Glutamatergic neuron (in vitro differentiated cells): ENCODE measurements around the gene TRAIP. TPM values are rescaled to one million over a fixed set of nuclear protein-coding genes. Genes with fewer than 3 reads are reported as not detected.
"Not testable (repeated sequence)": the region's sequence is repeated elsewhere in the genome, so short reads cannot be mapped to it uniquely, and the experiment has no call there.

Experiments
- DNase-seq: peaks from one replicate; pipeline ENCODE4 v3.0.0; 2022
- H3K27ac Mint-ChIP-seq: one replicate; pipeline ENCODE4 v1.8.0; 2020; ENCODE audit warnings: mild to moderate bottlenecking, mixed read lengths, inconsistent platforms; ENCODE audit not compliant: unreplicated experiment
- H3K27me3 Mint-ChIP-seq: one replicate; pipeline ENCODE4 v1.8.0; 2020; ENCODE audit warnings: mild to moderate bottlenecking, moderate library complexity, mixed read lengths, inconsistent platforms; ENCODE audit not compliant: unreplicated experiment
- H3K36me3 Mint-ChIP-seq: one replicate; pipeline ENCODE4 v1.8.0; 2020; ENCODE audit warnings: mild to moderate bottlenecking, mixed read lengths, inconsistent platforms; ENCODE audit not compliant: unreplicated experiment
- H3K4me1 Mint-ChIP-seq: one replicate; pipeline ENCODE4 v1.8.0; 2020; ENCODE audit warnings: mild to moderate bottlenecking, low read depth, mixed read lengths, inconsistent platforms; ENCODE audit not compliant: unreplicated experiment
- H3K4me3 Mint-ChIP-seq: one replicate; pipeline ENCODE4 v1.8.0; 2020; ENCODE audit warnings: mild to moderate bottlenecking, mixed read lengths, inconsistent platforms; ENCODE audit not compliant: unreplicated experiment
- H3K9me3 Mint-ChIP-seq: one replicate; pipeline ENCODE4 v1.8.0; 2020; ENCODE audit warnings: mild to moderate bottlenecking, moderate library complexity, mixed read lengths, inconsistent platforms; ENCODE audit not compliant: unreplicated experiment
- total RNA-seq: library from RNA; stranded (reverse); fragmentation: NEBNext Ultra II Directional; extraction: Animal tissue kit (Norgen Biotek cat#: 25700); gene quantifications from one replicate; pipeline ENCODE4 v1.2.1, GENCODE V29; 2021; ENCODE audit not compliant: unreplicated experiment
- TF ChIP-seq, protein P1 (sequence below): fragments of 200-600 bp; sonication (generic); IDR thresholded peaks from one replicate; pipeline ENCODE4 v1.5.0; 2021; ENCODE audit not compliant: partially characterized antibody, unreplicated experiment

The TRAIP gene
- total RNA-seq, 1 donor from 2014 or later: 11.3 TPM

DNA sequence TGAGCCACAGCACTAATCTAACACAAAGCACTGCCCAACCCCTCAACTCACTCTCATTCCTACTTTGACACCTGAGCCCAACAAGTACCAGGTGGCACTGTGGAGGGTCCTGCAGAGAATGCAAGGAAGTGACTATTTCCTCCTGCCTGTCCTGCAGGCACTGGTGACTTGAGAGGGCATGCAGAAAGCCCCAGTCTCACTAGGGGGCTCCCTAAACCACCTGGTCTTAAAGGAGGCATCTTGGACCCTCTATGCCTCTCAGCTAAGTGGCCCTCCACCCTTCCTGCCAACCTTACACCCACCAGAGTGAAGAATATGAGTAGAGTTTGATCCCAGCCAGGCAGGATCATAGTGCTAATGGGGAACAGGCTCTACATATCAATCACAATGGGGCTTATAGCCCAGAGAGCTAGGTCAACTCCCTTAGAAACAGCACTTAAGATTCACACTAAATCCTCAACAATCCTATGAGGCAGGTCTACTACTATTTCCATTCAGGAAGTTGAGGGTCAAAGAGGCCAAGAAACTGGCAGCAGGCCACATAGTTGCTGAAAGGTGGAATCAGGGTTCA lies 15.2 kb downstream of the TRAIP start:
- peaks cover 4% of the 10 kb centered on the region for H3K4me1 Mint-ChIP-seq
- peak; percentile 60 for DNase-seq
- peaks cover 4% of the 10 kb centered on the region for H3K27me3 Mint-ChIP-seq
- TF ChIP-seq, protein P1, sequence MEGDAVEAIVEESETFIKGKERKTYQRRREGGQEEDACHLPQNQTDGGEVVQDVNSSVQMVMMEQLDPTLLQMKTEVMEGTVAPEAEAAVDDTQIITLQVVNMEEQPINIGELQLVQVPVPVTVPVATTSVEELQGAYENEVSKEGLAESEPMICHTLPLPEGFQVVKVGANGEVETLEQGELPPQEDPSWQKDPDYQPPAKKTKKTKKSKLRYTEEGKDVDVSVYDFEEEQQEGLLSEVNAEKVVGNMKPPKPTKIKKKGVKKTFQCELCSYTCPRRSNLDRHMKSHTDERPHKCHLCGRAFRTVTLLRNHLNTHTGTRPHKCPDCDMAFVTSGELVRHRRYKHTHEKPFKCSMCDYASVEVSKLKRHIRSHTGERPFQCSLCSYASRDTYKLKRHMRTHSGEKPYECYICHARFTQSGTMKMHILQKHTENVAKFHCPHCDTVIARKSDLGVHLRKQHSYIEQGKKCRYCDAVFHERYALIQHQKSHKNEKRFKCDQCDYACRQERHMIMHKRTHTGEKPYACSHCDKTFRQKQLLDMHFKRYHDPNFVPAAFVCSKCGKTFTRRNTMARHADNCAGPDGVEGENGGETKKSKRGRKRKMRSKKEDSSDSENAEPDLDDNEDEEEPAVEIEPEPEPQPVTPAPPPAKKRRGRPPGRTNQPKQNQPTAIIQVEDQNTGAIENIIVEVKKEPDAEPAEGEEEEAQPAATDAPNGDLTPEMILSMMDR: peak; percentile 20
- H3K27ac Mint-ChIP-seq: no peak overlapping the region
- no peaks in the 10 kb centered on the region for H3K36me3 Mint-ChIP-seq
- H3K4me3 Mint-ChIP-seq: no peak overlapping the region
- H3K9me3 Mint-ChIP-seq: peaks cover 3% of the 10 kb centered on the region

DNA sequence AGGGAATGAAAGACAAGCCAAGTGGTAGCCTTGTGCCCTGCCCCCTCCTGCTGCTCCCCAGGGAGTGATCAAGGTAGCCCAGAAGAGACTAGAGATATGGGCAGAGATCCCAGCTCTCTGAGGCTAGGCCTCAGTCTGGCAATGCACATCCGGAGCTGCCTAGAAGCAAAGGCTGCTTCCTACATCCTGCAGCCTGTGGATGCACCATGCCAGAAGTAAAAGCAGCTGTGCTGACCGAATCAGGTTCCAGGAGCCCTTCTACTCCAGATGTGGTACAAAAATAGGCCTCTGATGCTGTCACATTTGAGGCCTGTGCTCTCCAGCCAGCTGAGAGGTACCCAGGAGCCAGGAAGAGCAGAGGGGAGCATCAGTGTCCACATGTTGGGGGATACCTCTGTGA lies 16.0 kb downstream of the TRAIP start:
- Mint-ChIP-seq H3K27me3 (peaks cover 4% of the 10 kb centered on the region), H3K4me3 (no peak overlapping the region), H3K27ac (no peak overlapping the region), H3K9me3 (peaks cover 3% of the 10 kb centered on the region), H3K4me1 (peaks cover 4% of the 10 kb centered on the region), H3K36me3 (no peaks in the 10 kb centered on the region)
- no peak for DNase-seq
- TF ChIP-seq, protein P1: no peak

DNA sequence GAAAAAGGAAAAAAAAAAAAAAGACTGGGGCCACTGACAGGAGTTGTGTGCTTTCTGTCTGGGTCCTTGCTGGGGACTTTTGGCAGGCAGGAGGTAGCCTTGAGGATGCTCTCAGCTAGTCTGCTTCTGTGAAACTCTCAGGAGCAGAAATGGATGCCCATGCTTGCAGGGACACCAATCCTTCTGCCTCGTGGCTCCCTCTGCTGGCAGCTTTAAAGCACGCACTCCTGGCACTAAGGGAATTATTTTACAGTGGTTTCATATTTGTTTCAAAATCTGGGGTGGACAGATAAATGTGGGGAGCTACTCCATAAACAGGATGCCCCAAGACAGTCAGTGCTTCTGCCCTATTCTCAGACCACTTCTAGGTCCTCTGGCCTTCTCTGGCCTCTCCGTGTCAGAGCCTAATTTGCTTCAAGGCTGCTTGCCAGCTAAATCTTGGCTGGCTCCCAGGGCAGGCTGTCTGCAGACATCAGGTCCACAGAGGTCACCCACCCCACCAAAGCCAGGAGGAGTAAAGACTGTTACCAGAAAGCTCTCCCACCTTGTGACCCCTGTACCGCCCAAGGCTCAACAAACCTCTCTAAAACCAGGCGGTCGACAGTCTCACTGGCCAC lies 17.1 kb downstream of the TRAIP start:
- TF ChIP-seq, protein P1: peak; percentile 89

DNA sequence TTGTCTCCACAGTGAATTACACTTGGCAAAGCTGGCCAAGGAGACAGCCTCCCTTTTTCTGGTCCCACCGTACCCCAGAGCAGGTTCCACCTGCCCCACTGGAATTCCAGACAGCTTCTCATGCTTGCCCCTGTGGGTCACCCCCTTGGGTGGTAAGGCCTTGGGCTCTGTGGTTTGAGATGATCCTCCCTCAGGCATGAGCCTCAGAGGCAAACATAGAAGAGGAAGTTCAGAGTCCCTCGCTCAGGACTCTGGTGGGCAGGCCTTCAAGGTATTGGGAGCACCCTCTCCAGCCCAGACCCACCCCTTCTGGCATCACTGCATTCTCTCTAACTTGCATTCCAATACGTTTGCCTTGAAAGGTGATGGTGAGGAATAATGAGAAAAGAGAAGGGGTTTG lies 25.0 kb downstream of the TRAIP start:
- H3K27me3 Mint-ChIP-seq: no peaks in the 10 kb centered on the region

More for the DNA sequence above, 17.1 kb downstream of the TRAIP start:
- DNase-seq: peak; percentile 83
- H3K36me3 Mint-ChIP-seq: no peaks in the 10 kb centered on the region
- H3K9me3 Mint-ChIP-seq: peaks cover 3% of the 10 kb centered on the region
- H3K27ac Mint-ChIP-seq: no peak overlapping the region
- H3K4me3 Mint-ChIP-seq: no peak overlapping the region
- H3K27me3 Mint-ChIP-seq: peaks cover 4% of the 10 kb centered on the region
- H3K4me1 Mint-ChIP-seq: peaks cover 4% of the 10 kb centered on the region

DNA sequence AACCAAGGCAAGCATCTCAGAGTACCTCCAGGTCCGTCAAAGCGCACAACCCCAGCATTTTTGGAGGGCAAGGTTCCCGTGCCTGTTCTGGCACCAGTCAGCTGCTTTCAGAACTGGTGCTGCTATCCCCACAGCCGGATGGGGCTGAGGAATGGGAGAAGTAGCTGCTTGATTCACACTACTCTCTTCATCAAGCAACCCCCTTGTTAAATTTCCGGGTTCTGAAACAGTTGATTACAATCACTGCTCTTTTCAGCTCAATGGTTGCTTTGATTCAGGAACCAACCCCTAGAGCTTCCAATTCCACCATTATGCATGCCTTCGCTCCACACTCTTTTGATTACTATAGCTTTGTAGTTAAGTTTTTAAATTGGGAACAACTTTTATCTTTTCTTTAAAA lies 30.3 kb downstream of the TRAIP start:
- H3K27me3 Mint-ChIP-seq: no peaks in the 10 kb centered on the region
- H3K27ac Mint-ChIP-seq: no peak overlapping the region
- no peaks in the 10 kb centered on the region for H3K4me1 Mint-ChIP-seq
- DNase-seq: no peak
- TF ChIP-seq, protein P1: no peak
- H3K36me3 Mint-ChIP-seq: peaks cover 5% of the 10 kb centered on the region
- H3K9me3 Mint-ChIP-seq: no peaks in the 10 kb centered on the region
- H3K4me3 Mint-ChIP-seq: no peak overlapping the region

More for the DNA sequence above, 25.0 kb downstream of the TRAIP start:
- no peak for DNase-seq
- H3K36me3 Mint-ChIP-seq: peaks cover 5% of the 10 kb centered on the region
- H3K4me1 Mint-ChIP-seq: no peaks in the 10 kb centered on the region
- H3K9me3 Mint-ChIP-seq: peaks cover 2% of the 10 kb centered on the region
- H3K27ac Mint-ChIP-seq: no peak overlapping the region
- TF ChIP-seq, protein P1: no peak
- no peak overlapping the region for H3K4me3 Mint-ChIP-seq

DNA sequence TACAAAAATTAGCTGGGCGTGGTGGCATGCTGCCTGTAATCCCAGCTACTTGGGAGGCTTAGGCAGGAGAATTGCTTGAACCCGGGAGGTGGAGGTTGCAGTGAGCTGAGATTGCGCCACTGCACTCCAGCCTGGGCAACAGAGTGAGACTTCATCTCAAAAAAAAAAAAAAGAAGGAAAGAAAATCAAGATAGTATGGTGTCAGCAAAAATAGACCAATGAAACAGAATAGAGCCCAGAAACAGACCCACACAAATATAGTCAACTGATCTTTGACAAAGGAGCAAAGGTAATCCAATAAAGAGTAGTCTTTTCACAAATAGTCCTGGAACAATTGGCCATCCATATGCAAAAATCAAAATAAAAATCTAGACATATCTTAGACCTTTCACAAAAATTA lies 33.2 kb downstream of the TRAIP start:
- H3K4me1 Mint-ChIP-seq, H3K9me3 Mint-ChIP-seq, H3K4me3 Mint-ChIP-seq, DNase-seq, H3K36me3 Mint-ChIP-seq, H3K27me3 Mint-ChIP-seq, H3K27ac Mint-ChIP-seq: not testable (repeated sequence)
